Fibroblast of skin of left biceps (primary cell): Measurements from ENCODE around the gene CEBPG.

Source experiments
- DNase-seq, 2 experiments: peaks; one replicate each; pipeline ENCODE4 v3.0.0-alpha.2; 2013; ENCODE audit warnings: low read depth in 2 of 2

The CEBPG gene

GRCh38 chr19:33405553-33406461 is 32.3 kb downstream of the CEBPG start:
- no peak for DNase-seq

- DNase-seq: no peak
These were observed 33.1 kb downstream of the CEBPG start for GRCh38 chr19:33406521-33407139.

- DNase-seq: no peak
These were observed 33.6 kb downstream of the CEBPG start for GRCh38 chr19:33407140-33407551.

- no peak for DNase-seq
These were observed 34.2 kb downstream of the CEBPG start for GRCh38 chr19:33407716-33408115.

GRCh38 chr19:33408116-33408515 is 34.6 kb downstream of the CEBPG start:
- no peak for DNase-seq

- no peak for DNase-seq
These were observed 35.3 kb downstream of the CEBPG start for GRCh38 chr19:33408538-33409434.

- DNase-seq: no peak
These were observed 36.6 kb downstream of the CEBPG start for GRCh38 chr19:33409906-33410685.

- no peak for DNase-seq
These were observed 37.4 kb downstream of the CEBPG start for GRCh38 chr19:33410915-33411401.

- DNase-seq: no peak
These were observed 38.2 kb downstream of the CEBPG start for GRCh38 chr19:33411621-33412180.

GRCh38 chr19:33412601-33413425 is 39.3 kb downstream of the CEBPG start:
- no peak for DNase-seq

GRCh38 chr19:33413426-33413725 is 39.9 kb downstream of the CEBPG start:
- DNase-seq: no peak

- DNase-seq: no peak
These were observed 40.6 kb downstream of the CEBPG start for GRCh38 chr19:33413868-33414666.

GRCh38 chr19:33414667-33415605 is 41.4 kb downstream of the CEBPG start:
- no peak for DNase-seq

- DNase-seq: no peak
These were observed 43.1 kb downstream of the CEBPG start for GRCh38 chr19:33416307-33417215.

GRCh38 chr19:33417751-33418150 is 44.2 kb downstream of the CEBPG start:
- DNase-seq: no peak

GRCh38 chr19:33418461-33418860 is 45.0 kb downstream of the CEBPG start:
- DNase-seq: no peak
